HEK293T (cell line): ENCODE results near the gene TNS3.

Experiments used
- CTCF ChIA-PET: fragments of 350-600 bp; formaldehyde crosslinking; extraction: SDS; loops from one replicate; lab custom pipeline; 2021; ENCODE audit warnings: antibody characterized with exemption, inconsistent platforms; lab: Yijun Ruan, JAX
- POLR2A ChIA-PET: fragments of 350-600 bp; formaldehyde crosslinking; extraction: SDS; loops from one replicate; lab custom pipeline; 2020; ENCODE audit warnings: antibody characterized with exemption, inconsistent platforms; lab: Yijun Ruan, JAX
- DNase-seq: peaks from one replicate; pipeline ENCODE4 v3.0.0; 2012; ENCODE audit warnings: mixed read lengths; ENCODE audit errors: extremely low spot score
- ARNT ChIP-seq: fragments of 450-650 bp; IDR thresholded peaks from 2 replicates; pipeline ENCODE4 v1.6.1; 2017; ENCODE audit warnings: mild to moderate bottlenecking
- BHLHE40 ChIP-seq: fragments of 450-650 bp; IDR thresholded peaks from 2 replicates; pipeline ENCODE4 v1.6.1; 2016; ENCODE audit warnings: mild to moderate bottlenecking, moderate library complexity, borderline replicate concordance
- CTBP1 ChIP-seq: fragments of 450-650 bp; IDR thresholded peaks from 2 replicates; pipeline ENCODE4 v1.6.1; 2016; ENCODE audit warnings: borderline replicate concordance
- ELF4 ChIP-seq: fragments of 450-650 bp; IDR thresholded peaks from 2 replicates; pipeline ENCODE4 v1.6.1; 2017; ENCODE audit warnings: antibody characterized with exemption
- FOXA1 ChIP-seq: fragments of 450-650 bp; IDR thresholded peaks from 2 replicates; pipeline ENCODE4 v1.6.1; 2016; ENCODE audit warnings: mild to moderate bottlenecking
- FOXK2 ChIP-seq: fragments of 450-650 bp; IDR thresholded peaks from 2 replicates; pipeline ENCODE4 v1.6.1; 2016; ENCODE audit warnings: mild to moderate bottlenecking
- FOXM1 ChIP-seq: fragments of 450-650 bp; IDR thresholded peaks from 2 replicates; pipeline ENCODE4 v1.6.1; 2017; ENCODE audit warnings: mild to moderate bottlenecking, borderline replicate concordance
- HDGF ChIP-seq: fragments of 450-650 bp; IDR thresholded peaks from 2 replicates; pipeline ENCODE4 v1.6.1; 2017; ENCODE audit warnings: antibody characterized with exemption, borderline replicate concordance
- L3MBTL2 ChIP-seq: fragments of 450-650 bp; conservative IDR thresholded peaks from 2 replicates; pipeline ENCODE4 v1.6.1; 2016; ENCODE audit warnings: mild to moderate bottlenecking
- LEF1 ChIP-seq: fragments of 450-650 bp; IDR thresholded peaks from 2 replicates; pipeline ENCODE4 v1.6.1; 2017; ENCODE audit warnings: mild to moderate bottlenecking, borderline replicate concordance
- NFRKB ChIP-seq: fragments of 450-650 bp; IDR thresholded peaks from 2 replicates; pipeline ENCODE4 v1.6.1; 2016; ENCODE audit warnings: mild to moderate bottlenecking, moderate library complexity
- PKNOX1 ChIP-seq: fragments of 450-650 bp; IDR thresholded peaks from 2 replicates; pipeline ENCODE4 v1.6.1; 2016
- SP1 ChIP-seq: fragments of 450-650 bp; IDR thresholded peaks from 2 replicates; pipeline ENCODE4 v1.6.1; 2017
- SUZ12 ChIP-seq: fragments of 450-650 bp; IDR thresholded peaks from 2 replicates; pipeline ENCODE4 v1.6.1; 2016; ENCODE audit warnings: mild to moderate bottlenecking
- TARDBP ChIP-seq: fragments of 450-650 bp; IDR thresholded peaks from 2 replicates; pipeline ENCODE4 v1.6.1; 2016
- ZNF384 ChIP-seq: fragments of 450-650 bp; IDR thresholded peaks from 2 replicates; pipeline ENCODE4 v1.6.1; 2016

TNS3 gene

GRCh38 chr7:47584536-47584895 is 2.6 kb upstream of the TNS3 start:
- CTCF ChIA-PET = no interaction called here
- POLR2A ChIA-PET = interaction anchor here (1.4 kb wide), 1 partner anchor 13 kb away, joined by 3 read pairs; no protein-coding TSS in a partner anchor
- DNase-seq = no peak
- TF ChIP-seq L3MBTL2 (no peak), FOXM1 (no peak), TARDBP (no peak), LEF1 (no peak), HDGF (no peak), FOXK2 (no peak), ZNF384 (no peak), SP1 (no peak), CTBP1 (no peak)

- TF ChIP-seq FOXK2 = no peak
- TF ChIP-seq ZNF384 = no peak
- TF ChIP-seq SUZ12 = no peak
- TF ChIP-seq SP1 = no peak
- TF ChIP-seq HDGF = no peak
- no peak for TF ChIP-seq NFRKB
- no peak for TF ChIP-seq FOXA1
- TF ChIP-seq FOXM1 = no peak
- TF ChIP-seq ARNT = no peak
- TF ChIP-seq CTBP1 = no peak
- no peak for TF ChIP-seq BHLHE40
- no peak for TF ChIP-seq LEF1
- TF ChIP-seq ELF4 = no peak
- no peak for TF ChIP-seq L3MBTL2
- TF ChIP-seq PKNOX1 = no peak
- POLR2A ChIA-PET = no interaction called here
- CTCF ChIA-PET = no interaction called here
- no peak for DNase-seq
Observed at GRCh38 chr7:47583739-47584535, 2.0 kb upstream of the TNS3 start.

GRCh38 chr7:47582764-47583738 is 1.1 kb upstream of the TNS3 start:
- ChIA-PET POLR2A (no interaction called here), CTCF (interaction anchor here (0.6 kb wide), 1 partner anchor 185 kb away, joined by 3 read pairs; no protein-coding TSS in a partner anchor)
- TF ChIP-seq ARNT (no peak), NFRKB (no peak), LEF1 (no peak), SUZ12 (no peak), HDGF (no peak)
- no peak for DNase-seq

- POLR2A ChIA-PET = no interaction called here
- CTCF ChIA-PET = interaction anchor here (0.6 kb wide), 1 partner anchor 547 kb away, joined by 3 read pairs; no protein-coding TSS in a partner anchor
- DNase-seq = peak; percentile 32
- TF ChIP-seq LEF1 (no peak), SUZ12 (no peak), ELF4 (no peak)
Observed at GRCh38 chr7:47581438-47581803, 490 bp downstream of the TNS3 start.

- DNase-seq = no peak
- TF ChIP-seq ARNT (no peak), FOXA1 (no peak)
- ChIA-PET POLR2A (no interaction called here), CTCF (no interaction called here)
Observed at GRCh38 chr7:47580811-47581331, 1.0 kb downstream of the TNS3 start.

GRCh38 chr7:47580175-47580706 is 1.7 kb downstream of the TNS3 start:
- DNase-seq = no peak
- ChIA-PET CTCF (no interaction called here), POLR2A (no interaction called here)
- TF ChIP-seq ZNF384 (no peak), SP1 (no peak), BHLHE40 (no peak), ARNT (no peak), FOXA1 (no peak), NFRKB (no peak), LEF1 (no peak), L3MBTL2 (no peak), PKNOX1 (no peak)

- TF ChIP-seq HDGF (no peak), FOXM1 (no peak), SP1 (no peak)
- CTCF ChIA-PET = no interaction called here
- DNase-seq = no peak
- POLR2A ChIA-PET = no interaction called here
Observed at GRCh38 chr7:47579458-47579857, 2.5 kb downstream of the TNS3 start.
